ENCODE data around the gene AKAP7.

- TF ChIP-seq CTCF (IDR thresholded peaks at IDR 0.05; ENCODE audit: low read length), result no peak
- no peak for TF ChIP-seq EZH2 (IDR thresholded peaks at IDR 0.05; ENCODE audit: borderline replicate concordance, low read length)
These were observed 186.9 kb downstream of the AKAP7 start for GRCh38 chr6:131322125-131322524.

All from OCI-LY1 (cell line).